Nephron progenitor cell (in vitro differentiated cells): ENCODE measurements around the gene CEACAM8.
"Not testable (repeated sequence)": the region's sequence is repeated elsewhere in the genome, so short reads cannot be mapped to it uniquely, and the experiment has no call there.

ENCODE experiments used
- DNase-seq: peaks from one replicate; pipeline ENCODE4 v3.0.0; 2021
- H3K27ac Mint-ChIP-seq: 2 replicates; pipeline ENCODE4 v1.8.0; 2021; ENCODE audit warnings: mild to moderate bottlenecking, moderate library complexity, mixed read lengths
- H3K27me3 Mint-ChIP-seq: 2 replicates; pipeline ENCODE4 v1.8.0; 2021; ENCODE audit warnings: mild to moderate bottlenecking, low read depth, mixed read lengths; ENCODE audit not compliant: poor library complexity
- H3K36me3 Mint-ChIP-seq: 2 replicates; pipeline ENCODE4 v1.8.0; 2021; ENCODE audit warnings: low read depth, mixed read lengths
- H3K4me1 Mint-ChIP-seq: 2 replicates; pipeline ENCODE4 v1.8.0; 2021; ENCODE audit warnings: mixed read lengths
- H3K4me3 Mint-ChIP-seq: 2 replicates; pipeline ENCODE4 v1.8.0; 2021; ENCODE audit warnings: mild to moderate bottlenecking, moderate library complexity, mixed read lengths
- H3K9me3 Mint-ChIP-seq: 2 replicates; pipeline ENCODE4 v1.8.0; 2021; ENCODE audit warnings: mild to moderate bottlenecking, moderate library complexity, mixed read lengths
- TF ChIP-seq, protein P1 (sequence below): fragments of 200-600 bp; sonication (generic); IDR thresholded peaks from 2 replicates; pipeline ENCODE4 v1.5.0; 2021; ENCODE audit warnings: antibody characterized with exemption

CEACAM8 gene

GRCh38 chr19:42594617-42595489 is at the start of gene CEACAM8:
Gene CEACAM8, minus strand, starts transcription at chr19:42594924. Its CDS starts 96 bp downstream, at chr19:42594828.
- Mint-ChIP-seq H3K27ac (no peak within 1 kb of the TSS), H3K9me3 (peaks cover 44% of the 10 kb centered on the region), H3K4me3 (no peak within 1 kb of the TSS), H3K27me3 (peaks cover 32% of the 10 kb centered on the region), H3K36me3 (no peaks in the 10 kb centered on the region), H3K4me1 (no peaks in the 10 kb centered on the region)
- TF ChIP-seq, protein P1, sequence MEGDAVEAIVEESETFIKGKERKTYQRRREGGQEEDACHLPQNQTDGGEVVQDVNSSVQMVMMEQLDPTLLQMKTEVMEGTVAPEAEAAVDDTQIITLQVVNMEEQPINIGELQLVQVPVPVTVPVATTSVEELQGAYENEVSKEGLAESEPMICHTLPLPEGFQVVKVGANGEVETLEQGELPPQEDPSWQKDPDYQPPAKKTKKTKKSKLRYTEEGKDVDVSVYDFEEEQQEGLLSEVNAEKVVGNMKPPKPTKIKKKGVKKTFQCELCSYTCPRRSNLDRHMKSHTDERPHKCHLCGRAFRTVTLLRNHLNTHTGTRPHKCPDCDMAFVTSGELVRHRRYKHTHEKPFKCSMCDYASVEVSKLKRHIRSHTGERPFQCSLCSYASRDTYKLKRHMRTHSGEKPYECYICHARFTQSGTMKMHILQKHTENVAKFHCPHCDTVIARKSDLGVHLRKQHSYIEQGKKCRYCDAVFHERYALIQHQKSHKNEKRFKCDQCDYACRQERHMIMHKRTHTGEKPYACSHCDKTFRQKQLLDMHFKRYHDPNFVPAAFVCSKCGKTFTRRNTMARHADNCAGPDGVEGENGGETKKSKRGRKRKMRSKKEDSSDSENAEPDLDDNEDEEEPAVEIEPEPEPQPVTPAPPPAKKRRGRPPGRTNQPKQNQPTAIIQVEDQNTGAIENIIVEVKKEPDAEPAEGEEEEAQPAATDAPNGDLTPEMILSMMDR = no peak
- no peak for DNase-seq

DNA sequence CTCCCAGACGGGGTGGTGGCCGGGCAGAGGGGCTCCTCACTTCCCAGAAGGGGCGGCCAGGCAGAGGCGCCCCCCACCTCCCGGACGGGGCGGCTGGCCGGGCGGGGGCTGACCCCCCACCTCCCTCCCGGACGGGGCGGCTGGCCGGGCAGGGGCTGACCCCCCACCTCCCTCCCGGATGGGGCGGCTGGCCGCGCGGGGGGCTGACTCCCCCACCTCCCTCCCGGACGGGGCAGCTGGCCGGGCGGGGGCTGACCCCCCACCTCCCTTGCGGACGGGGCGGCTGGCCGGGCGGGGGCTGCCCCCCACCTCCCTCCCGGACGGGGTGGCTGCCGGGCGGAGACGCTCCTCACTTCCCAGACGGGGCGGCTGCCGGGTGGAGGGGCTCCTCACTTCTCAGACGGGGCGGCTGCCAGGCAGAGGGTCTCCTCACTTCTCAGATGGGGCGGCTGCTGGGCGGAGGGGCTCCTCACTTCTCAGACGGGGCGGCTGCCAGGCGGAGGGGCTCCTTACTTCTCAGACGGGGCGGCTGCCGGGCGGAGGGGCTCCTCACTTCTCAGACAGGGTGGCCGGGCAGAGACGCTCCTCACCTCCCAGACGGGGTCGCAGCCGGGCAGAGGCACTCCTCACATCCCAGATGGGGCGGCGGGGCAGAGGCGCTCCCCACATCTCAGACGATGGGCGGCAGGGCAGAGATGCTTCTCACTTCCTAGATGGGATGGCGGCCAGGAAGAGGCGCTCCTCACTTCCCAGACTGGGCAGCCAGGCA is 44.8 kb upstream of the CEACAM8 start:
- H3K9me3 Mint-ChIP-seq = peaks cover 83% of the 10 kb centered on the region

GRCh38 chr19:42635233-42635539 is 40.5 kb upstream of the CEACAM8 start:
- Mint-ChIP-seq H3K27ac (no peak overlapping the region), H3K9me3 (peaks cover 87% of the 10 kb centered on the region), H3K36me3 (no peaks in the 10 kb centered on the region), H3K4me3 (no peak overlapping the region), H3K4me1 (no peaks in the 10 kb centered on the region), H3K27me3 (peaks cover 11% of the 10 kb centered on the region)
- TF ChIP-seq, protein P1 = no peak
- DNase-seq = no peak

More for the DNA sequence above, 44.8 kb upstream of the CEACAM8 start:
- H3K4me1 Mint-ChIP-seq, H3K27me3 Mint-ChIP-seq, H3K4me3 Mint-ChIP-seq, H3K27ac Mint-ChIP-seq, DNase-seq, H3K36me3 Mint-ChIP-seq: not testable (repeated sequence)

DNA sequence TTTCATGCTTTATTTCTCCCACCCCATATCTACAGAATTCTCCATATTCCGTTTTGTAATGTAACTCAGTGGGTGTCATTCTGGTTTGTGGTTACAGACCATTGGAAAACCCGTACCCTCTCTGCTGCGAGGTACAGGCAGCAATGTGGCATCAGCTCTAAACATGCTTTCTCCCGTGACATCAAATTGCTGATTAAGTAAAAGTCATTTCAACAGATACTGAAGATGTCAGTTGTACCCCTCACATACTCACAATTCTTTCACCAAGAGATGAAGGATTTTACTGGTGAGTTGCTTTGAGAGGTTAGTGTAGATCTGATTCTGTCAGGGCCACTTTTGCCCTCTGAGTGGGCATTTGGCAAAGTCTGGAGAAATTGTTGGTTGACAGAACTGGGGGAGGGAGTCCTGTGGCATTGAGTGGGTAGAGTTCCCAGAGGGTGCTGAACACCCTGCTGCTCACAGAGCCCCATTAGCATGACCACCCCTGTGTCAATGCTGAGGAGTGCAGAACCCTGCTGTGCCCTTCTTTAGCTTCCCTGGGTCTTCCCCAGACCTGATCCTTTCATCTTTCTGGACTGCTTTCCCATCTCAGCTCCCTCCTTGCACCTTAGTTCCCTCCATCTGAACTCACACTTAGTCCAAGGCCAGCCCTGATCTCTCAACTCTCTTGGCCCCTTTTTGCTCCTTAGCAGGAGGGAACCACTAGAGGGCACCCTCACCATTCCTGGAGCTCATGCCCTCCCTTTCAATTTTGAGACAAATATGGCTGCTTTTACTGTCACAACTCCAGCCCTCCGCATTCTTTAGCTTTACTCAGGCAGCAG is 39.9 kb upstream of the CEACAM8 start:
- no peak overlapping the region for H3K27ac Mint-ChIP-seq
- H3K27me3 Mint-ChIP-seq = peaks cover 14% of the 10 kb centered on the region
- H3K9me3 Mint-ChIP-seq = peaks cover 88% of the 10 kb centered on the region
- no peak overlapping the region for H3K4me3 Mint-ChIP-seq
- no peaks in the 10 kb centered on the region for H3K4me1 Mint-ChIP-seq
- H3K36me3 Mint-ChIP-seq = no peaks in the 10 kb centered on the region
- DNase-seq = no peak
- TF ChIP-seq, protein P1 = no peak

DNA sequence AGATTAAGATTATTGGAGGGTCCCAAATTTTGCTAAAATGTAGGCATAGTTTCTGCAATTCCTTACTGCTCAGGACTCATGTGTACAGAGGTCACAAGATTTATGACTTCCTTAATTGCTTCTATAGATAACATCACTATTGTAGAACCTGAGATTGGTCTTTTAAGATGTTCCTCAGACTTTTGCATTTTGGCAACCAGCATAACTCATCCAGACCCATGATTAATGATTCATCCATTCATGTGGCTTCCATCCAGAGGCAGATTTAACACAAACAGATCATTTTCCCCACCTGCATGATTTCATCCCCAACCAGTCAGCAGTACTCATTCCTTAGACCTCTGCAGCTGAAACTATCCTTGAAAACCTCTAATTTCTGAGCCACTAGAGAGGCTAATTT is 34.5 kb upstream of the CEACAM8 start:
- H3K27me3 Mint-ChIP-seq = peaks cover 14% of the 10 kb centered on the region
- H3K9me3 Mint-ChIP-seq = peaks cover 86% of the 10 kb centered on the region
- no peak overlapping the region for H3K4me3 Mint-ChIP-seq
- H3K4me1 Mint-ChIP-seq = no peaks in the 10 kb centered on the region
- no peaks in the 10 kb centered on the region for H3K36me3 Mint-ChIP-seq
- DNase-seq = no peak
- TF ChIP-seq, protein P1 = no peak
- H3K27ac Mint-ChIP-seq = no peak overlapping the region
